Midbrain (tissue), 1 donor: ENCODE measurements around the gene NOS3.
A peak's percentile ranks its signal among the peaks of the same experiment; 100 is the strongest.

Experiments
- DNase-seq: peaks from one replicate; lab custom pipeline; 2025; lab: John Stamatoyannopoulos, UW

Gene NOS3

GRCh38 chr7:151059367-151060112 lies 68.7 kb downstream of the NOS3 start, which contains the start of gene SLC4A2:
Gene SLC4A2 (plus strand): TSS chr7:151059589. CDS start chr7:151061988, 2,399 bp downstream.
- DNase-seq: peak; percentile 88

- DNase-seq: no peak
Observed at GRCh38 chr7:151060113-151060415, 69.2 kb downstream of the NOS3 start.

- DNase-seq: peak; percentile 31
Observed at GRCh38 chr7:151060416-151061212, 69.8 kb downstream of the NOS3 start.

- no peak for DNase-seq
Observed at GRCh38 chr7:151061213-151062110, 70.6 kb downstream of the NOS3 start.

GRCh38 chr7:151062111-151062398 lies 71.2 kb downstream of the NOS3 start:
- no peak for DNase-seq

- DNase-seq: no peak
Observed at GRCh38 chr7:151062399-151063211, 71.8 kb downstream of the NOS3 start.

- DNase-seq: no peak
Observed at GRCh38 chr7:151063212-151063561, 72.4 kb downstream of the NOS3 start.
